ENCODE data around the gene TET3. TPM values are rescaled to one million over a fixed set of nuclear protein-coding genes. Genes with fewer than 3 reads are reported as not detected.

TET3 gene
- total RNA-seq, 1 donor from 2014 or later: 7.3 TPM

- DNase-seq (ENCODE audit: low spot score) (no peak), ATAC-seq (no peak)
Measured at GRCh38 chr2:74027496-74027895, 42.8 kb downstream of the TET3 start.

GRCh38 chr2:74028290-74028689 lies 43.6 kb downstream of the TET3 start:
- ATAC-seq (no peak), DNase-seq (ENCODE audit: low spot score) (no peak)

- DNase-seq (ENCODE audit: low spot score): no peak
- peak; percentile 39 for ATAC-seq
Measured at GRCh38 chr2:74028741-74029140, 44.0 kb downstream of the TET3 start.

GRCh38 chr2:74029714-74030397 lies 45.1 kb downstream of the TET3 start:
- ATAC-seq (no peak), DNase-seq (ENCODE audit: low spot score) (no peak)

GRCh38 chr2:74031221-74031620 lies 46.5 kb downstream of the TET3 start:
- ATAC-seq (no peak), DNase-seq (ENCODE audit: low spot score) (no peak)

- ATAC-seq (no peak), DNase-seq (ENCODE audit: low spot score) (no peak)
Measured at GRCh38 chr2:74031959-74032287, 47.2 kb downstream of the TET3 start.

- DNase-seq (ENCODE audit: low spot score) (no peak), ATAC-seq (no peak)
Measured at GRCh38 chr2:74033375-74033774, 48.7 kb downstream of the TET3 start.

Other genes starting within 250 kb of the TET3 start
- 8.6 TPM for gene TPRKB, start 247.6 kb upstream of the TET3 start, total RNA-seq
- 6.5 TPM for gene DUSP11, start 204.8 kb upstream of the TET3 start, total RNA-seq
- gene C2orf78, start 200.7 kb upstream of the TET3 start, total RNA-seq: not detected
- gene STAMBP, start 155.9 kb upstream of the TET3 start, total RNA-seq: 13.3 TPM
- 2.8 TPM for gene ACTG2, start 91.9 kb upstream of the TET3 start, total RNA-seq
- gene DGUOK, start 58.0 kb upstream of the TET3 start, total RNA-seq: 14.7 TPM
- 12.8 TPM for gene BOLA3, start 163.0 kb downstream of the TET3 start, total RNA-seq
- gene MOB1A, start 194.0 kb downstream of the TET3 start, total RNA-seq: 28.4 TPM
- gene MTHFD2, start 213.7 kb downstream of the TET3 start, total RNA-seq: 1.7 TPM